Measurements from ENCODE around the gene NPB.

DNA sequence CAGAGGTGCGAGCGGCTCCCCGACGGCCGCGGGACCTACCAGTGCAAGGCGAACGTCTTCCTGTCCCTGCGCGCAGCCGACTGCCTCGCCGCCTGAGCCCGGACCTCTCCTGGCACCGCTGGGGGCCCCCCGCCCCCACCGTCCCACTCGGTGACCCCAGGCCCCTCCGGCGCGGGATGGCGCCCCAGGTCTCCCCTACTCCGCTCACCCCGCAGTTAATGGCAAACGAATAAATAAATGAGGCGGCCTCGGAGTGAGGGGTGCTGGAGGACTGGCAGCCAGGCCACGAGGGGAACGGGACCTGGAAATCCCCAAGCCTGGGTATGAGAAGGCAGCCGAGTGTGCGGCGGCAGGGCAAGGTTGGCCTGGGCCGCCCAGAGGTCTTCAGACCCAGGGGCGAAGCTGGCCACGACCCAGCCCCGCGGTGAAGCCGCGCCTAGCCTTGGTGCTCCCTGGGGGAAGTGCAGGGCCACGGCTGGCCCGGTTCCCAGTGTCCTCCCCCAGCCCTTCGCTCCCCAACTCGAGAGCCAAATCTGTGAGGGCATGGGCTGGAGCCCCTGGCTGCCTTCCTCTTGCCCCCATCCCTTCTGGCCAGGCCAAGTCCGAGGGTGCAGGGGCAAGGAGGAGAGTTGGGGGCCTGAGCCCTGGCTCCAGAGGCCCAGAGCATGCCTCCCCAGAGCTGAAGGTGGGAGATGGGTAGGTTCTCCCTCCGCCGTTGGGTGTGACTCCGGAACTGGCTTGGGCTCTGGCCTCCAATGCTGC is 796 bp downstream of the NPB start:
- TF ChIP-seq, protein P1, sequence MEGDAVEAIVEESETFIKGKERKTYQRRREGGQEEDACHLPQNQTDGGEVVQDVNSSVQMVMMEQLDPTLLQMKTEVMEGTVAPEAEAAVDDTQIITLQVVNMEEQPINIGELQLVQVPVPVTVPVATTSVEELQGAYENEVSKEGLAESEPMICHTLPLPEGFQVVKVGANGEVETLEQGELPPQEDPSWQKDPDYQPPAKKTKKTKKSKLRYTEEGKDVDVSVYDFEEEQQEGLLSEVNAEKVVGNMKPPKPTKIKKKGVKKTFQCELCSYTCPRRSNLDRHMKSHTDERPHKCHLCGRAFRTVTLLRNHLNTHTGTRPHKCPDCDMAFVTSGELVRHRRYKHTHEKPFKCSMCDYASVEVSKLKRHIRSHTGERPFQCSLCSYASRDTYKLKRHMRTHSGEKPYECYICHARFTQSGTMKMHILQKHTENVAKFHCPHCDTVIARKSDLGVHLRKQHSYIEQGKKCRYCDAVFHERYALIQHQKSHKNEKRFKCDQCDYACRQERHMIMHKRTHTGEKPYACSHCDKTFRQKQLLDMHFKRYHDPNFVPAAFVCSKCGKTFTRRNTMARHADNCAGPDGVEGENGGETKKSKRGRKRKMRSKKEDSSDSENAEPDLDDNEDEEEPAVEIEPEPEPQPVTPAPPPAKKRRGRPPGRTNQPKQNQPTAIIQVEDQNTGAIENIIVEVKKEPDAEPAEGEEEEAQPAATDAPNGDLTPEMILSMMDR (IDR thresholded peaks at IDR 0.05; ENCODE audit: poor library complexity, severe bottlenecking) = no peak
- no peak for TF ChIP-seq POLR2AphosphoS5 (IDR thresholded peaks at IDR 0.05)
